ENCODE measurements around the gene ST3GAL4. TPM values are rescaled to one million over a fixed set of nuclear protein-coding genes. Genes with fewer than 3 reads are reported as not detected.

The ST3GAL4 gene
- total RNA-seq, 4 donors from 2014 or later, result 3.4 to 12.4 (median 9.6) TPM

GRCh38 chr11:126336138-126336541, 19.3 kb upstream of the ST3GAL4 start:
- intact Hi-C loops (cut with DNase I; ENCODE audit: low total_unique reads) (no loop called here), in situ Hi-C loops (cut with MboI; ENCODE audit: low sequenced_read_pairs in 4 of 4) (no loop called here)
- no peak for DNase-seq
- no peaks in the 10 kb centered on the region for H3K27me3 ChIP-seq
- no peak for ATAC-seq
- no peak overlapping the region for H3K27ac ChIP-seq
- peaks cover 0 to 12% of the 10 kb centered on the region in 2 donors for H3K36me3 ChIP-seq
- no peak overlapping the region for H3K4me3 ChIP-seq
- no peaks in the 10 kb centered on the region for H3K9me3 ChIP-seq
- TF ChIP-seq CTCF (IDR thresholded peaks at IDR 0.05 in 4 of 5, conservative IDR thresholded peaks at IDR 0.05 in 1 of 5), result no peak
- TF ChIP-seq POLR2A (IDR thresholded peaks at IDR 0.05), result no peak
- peaks cover 28 to 46% of the 10 kb centered on the region in 2 donors for H3K4me1 ChIP-seq

- H3K9me3 ChIP-seq, result no peaks in the 10 kb centered on the region
- no peak overlapping the region for H3K27ac ChIP-seq
- in situ Hi-C loops (cut with MboI; ENCODE audit: low sequenced_read_pairs in 4 of 4) (no loop called here), intact Hi-C loops (cut with DNase I; ENCODE audit: low total_unique reads) (no loop called here)
- H3K4me1 ChIP-seq, result peaks cover 34 to 50% of the 10 kb centered on the region in 2 donors
- DNase-seq, result no peak
- peaks cover 0 to 12% of the 10 kb centered on the region in 2 donors for H3K36me3 ChIP-seq
- no peak overlapping the region for H3K4me3 ChIP-seq
- no peak for TF ChIP-seq POLR2A (IDR thresholded peaks at IDR 0.05)
- no peak for TF ChIP-seq CTCF (IDR thresholded peaks at IDR 0.05 in 4 of 5, conservative IDR thresholded peaks at IDR 0.05 in 1 of 5)
- no peak for ATAC-seq
- H3K27me3 ChIP-seq, result no peaks in the 10 kb centered on the region
These were observed 18.8 kb upstream of the ST3GAL4 start for GRCh38 chr11:126336671-126337101.

- peaks cover 0 to 12% of the 10 kb centered on the region in 2 donors for H3K36me3 ChIP-seq
- peaks cover 38 to 50% of the 10 kb centered on the region in 2 donors for H3K4me1 ChIP-seq
- H3K4me3 ChIP-seq, result no peak overlapping the region
- ATAC-seq (no peak), DNase-seq (no peak)
- no peak overlapping the region for H3K27ac ChIP-seq
- no peaks in the 10 kb centered on the region for H3K27me3 ChIP-seq
- intact Hi-C loops (cut with DNase I; ENCODE audit: low total_unique reads) (no loop called here), in situ Hi-C loops (cut with MboI; ENCODE audit: low sequenced_read_pairs in 4 of 4) (no loop called here)
- TF ChIP-seq POLR2A (IDR thresholded peaks at IDR 0.05) (no peak), CTCF (IDR thresholded peaks at IDR 0.05 in 4 of 5, conservative IDR thresholded peaks at IDR 0.05 in 1 of 5) (no peak)
- H3K9me3 ChIP-seq, result no peaks in the 10 kb centered on the region
These were observed 18.4 kb upstream of the ST3GAL4 start for GRCh38 chr11:126337126-126337473.

- ATAC-seq, result no peak
- no peaks in the 10 kb centered on the region for H3K9me3 ChIP-seq
- in situ Hi-C loops (cut with MboI; ENCODE audit: low sequenced_read_pairs in 4 of 4) (no loop called here), intact Hi-C loops (cut with DNase I; ENCODE audit: low total_unique reads) (no loop called here)
- no peak for DNase-seq
- TF ChIP-seq POLR2A (IDR thresholded peaks at IDR 0.05) (no peak), CTCF (IDR thresholded peaks at IDR 0.05 in 4 of 5, conservative IDR thresholded peaks at IDR 0.05 in 1 of 5) (no peak)
- H3K4me3 ChIP-seq, result no peak overlapping the region
- H3K27me3 ChIP-seq, result no peaks in the 10 kb centered on the region
- no peak overlapping the region for H3K27ac ChIP-seq
- H3K36me3 ChIP-seq, result peaks cover 0 to 12% of the 10 kb centered on the region in 2 donors
- H3K4me1 ChIP-seq, result peaks cover 37 to 44% of the 10 kb centered on the region in 2 donors
These were observed 17.8 kb upstream of the ST3GAL4 start for GRCh38 chr11:126337474-126338241.

Data from gastrocnemius medialis (tissue), 4 donors.